ENCODE measurements around the gene C1orf167.
A peak's percentile ranks its signal among the peaks of the same experiment; 100 is the strongest.
"Not testable (repeated sequence)": the region's sequence is repeated elsewhere in the genome, so short reads cannot be mapped to it uniquely, and the experiment has no call there.

C1orf167 gene

GRCh38 chr1:11800756-11801433, 38.9 kb downstream of the C1orf167 start:
- no peak for DNase-seq (ENCODE audit: low read depth)
- no peak for TF ChIP-seq CTCF (IDR thresholded peaks at IDR 0.05; ENCODE audit: low read length, missing control alignments)
- H3K4me3 ChIP-seq (replicated peaks; ENCODE audit: low read depth, low read length), result no peak overlapping the region

GRCh38 chr1:11802616-11802972, 40.6 kb downstream of the C1orf167 start:
- no peak for TF ChIP-seq CTCF (IDR thresholded peaks at IDR 0.05; ENCODE audit: low read length, missing control alignments)
- DNase-seq (ENCODE audit: low read depth), result no peak
- H3K4me3 ChIP-seq (replicated peaks; ENCODE audit: low read depth, low read length), result peak overlapping the region; percentile 80

- TF ChIP-seq CTCF (IDR thresholded peaks at IDR 0.05; ENCODE audit: low read length, missing control alignments), result no peak
- peak; percentile 98 for DNase-seq (ENCODE audit: low read depth)
- peak overlapping the region; percentile 80 for H3K4me3 ChIP-seq (replicated peaks; ENCODE audit: low read depth, low read length)
Measured at GRCh38 chr1:11802973-11803885, 41.2 kb downstream of the C1orf167 start.

GRCh38 chr1:11803924-11804665, 42.1 kb downstream of the C1orf167 start:
- not testable (repeated sequence) for DNase-seq (ENCODE audit: low read depth)
- H3K4me3 ChIP-seq (replicated peaks; ENCODE audit: low read depth, low read length), result peak overlapping the region; percentile 80

- H3K4me3 ChIP-seq (replicated peaks; ENCODE audit: low read depth, low read length), result peak overlapping the region; percentile 67
- peak; percentile 67 for DNase-seq (ENCODE audit: low read depth)
- no peak for TF ChIP-seq CTCF (IDR thresholded peaks at IDR 0.05; ENCODE audit: low read length, missing control alignments)
Measured at GRCh38 chr1:11804666-11805421, 42.9 kb downstream of the C1orf167 start.

- TF ChIP-seq CTCF (IDR thresholded peaks at IDR 0.05; ENCODE audit: low read length, missing control alignments), result no peak
Measured at GRCh38 chr1:11805422-11806306, 43.7 kb downstream of the C1orf167 start, which contains the start of the genes CLCN6 and MTHFR. TSS of gene CLCN6 (plus strand) at chr1:11806191. CDS start at chr1:11806263, 72 bp downstream. TSS of gene MTHFR (minus strand) at chr1:11805964. CDS start at chr1:11803116, 2,848 bp downstream.

More at GRCh38 chr1:11805422-11806306, 43.7 kb downstream of the C1orf167 start, which contains the start of the genes CLCN6 and MTHFR:
- peak within 1 kb of the TSS; percentile 67 for H3K4me3 ChIP-seq (replicated peaks; ENCODE audit: low read depth, low read length)
- peak; percentile 99 for DNase-seq (ENCODE audit: low read depth)

All from fibroblast of pulmonary artery (primary cell).